CMK (cell line): ENCODE results near the gene ECHS1.

Source experiments
- DNase-seq: peaks from one replicate; pipeline ENCODE4 v3.0.0-alpha.2; 2010; ENCODE audit warnings: low read depth

ECHS1 gene

DNA sequence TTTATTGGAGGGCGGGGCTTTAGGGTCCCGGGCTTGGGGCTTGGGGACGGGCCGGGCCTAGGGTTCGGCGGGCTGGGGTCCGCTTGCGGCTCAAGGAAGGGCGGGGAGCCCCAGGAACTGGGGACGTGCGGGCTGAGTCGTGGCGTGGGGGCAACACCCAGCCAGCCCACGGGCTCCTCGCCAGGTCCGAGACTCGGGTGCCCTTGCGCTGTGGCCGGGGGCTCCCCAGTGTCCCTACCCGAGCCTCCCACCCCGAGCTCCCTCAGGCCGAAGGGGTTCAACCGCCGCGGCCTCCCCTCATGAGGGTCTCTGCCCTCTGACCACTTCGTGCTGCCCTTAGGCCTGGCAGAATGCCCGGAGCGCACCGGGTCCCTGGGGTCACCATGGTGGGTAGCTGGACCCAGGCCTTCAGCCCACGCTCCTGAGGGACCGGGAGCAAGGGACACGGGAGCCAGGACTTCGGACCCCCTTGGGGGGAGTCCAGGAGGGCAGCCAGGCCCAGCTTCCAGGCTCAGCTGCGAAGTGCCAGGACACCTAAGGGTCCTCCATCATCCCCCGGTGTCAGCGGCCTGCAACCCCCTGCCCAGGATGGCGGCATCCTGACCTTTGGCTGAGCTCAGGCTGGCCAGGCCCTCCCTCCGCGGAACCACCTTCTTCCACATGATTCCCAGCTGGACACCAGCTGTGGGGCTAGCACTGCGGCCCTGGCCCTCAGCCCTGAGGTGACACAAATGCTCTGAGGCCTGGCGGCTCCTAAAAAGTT is 14.8 kb downstream of the ECHS1 start:
- no peak for DNase-seq

DNA sequence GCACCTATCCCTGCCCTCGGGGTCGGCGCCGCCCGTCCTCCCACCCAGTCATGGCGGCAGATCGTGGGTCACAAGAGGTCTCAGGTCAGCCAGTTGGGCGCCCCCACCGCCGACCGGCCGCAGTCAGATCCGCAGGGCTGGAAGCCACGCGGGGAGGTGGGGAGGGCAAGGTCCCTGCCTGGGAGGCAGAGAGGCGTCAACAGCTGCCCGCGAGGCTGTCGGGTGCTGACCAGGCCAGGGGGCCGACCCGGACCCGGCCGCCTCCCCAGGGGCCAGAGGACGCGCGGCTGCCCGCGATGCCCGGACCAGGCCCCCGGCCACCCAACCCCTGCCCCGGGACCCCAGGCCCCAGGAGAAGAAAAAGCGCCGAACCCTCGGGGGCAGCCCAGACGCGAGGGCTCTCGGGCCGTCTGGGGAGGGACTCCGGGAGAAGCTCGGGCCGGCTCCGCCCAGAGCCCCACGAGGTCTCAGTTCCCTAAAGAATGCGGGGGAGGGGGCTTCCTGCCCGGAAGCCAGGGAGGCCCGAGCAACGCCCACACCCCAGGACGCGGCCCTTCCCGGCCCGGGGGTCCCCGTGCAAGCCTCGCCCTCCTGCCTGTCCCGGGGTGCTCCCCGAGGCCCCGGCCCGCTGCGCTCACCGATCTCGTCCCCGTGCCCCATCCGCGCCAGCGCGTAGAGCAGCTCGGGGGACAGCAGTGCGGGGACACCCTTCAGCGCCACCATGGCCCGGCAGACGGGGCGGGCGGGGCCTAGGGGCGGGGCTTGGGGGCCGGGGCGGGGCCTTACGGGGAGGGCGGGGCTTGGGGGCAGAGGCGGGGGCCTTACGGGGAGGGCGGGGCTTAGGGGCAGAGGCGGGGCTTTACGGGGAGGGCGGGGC is 15.6 kb downstream of the ECHS1 start, which contains the start of gene FUOM:
TSS of gene FUOM (minus strand) at position 735 of the 877 bp plus-strand sequence. CDS start at position 723, 12 bp downstream.
- peak; percentile 83 for DNase-seq

- DNase-seq, result no peak
Measured at GRCh38 chr10:133356549-133357284, 16.4 kb downstream of the ECHS1 start.

- no peak for DNase-seq
Measured at GRCh38 chr10:133355991-133356390, 17.2 kb downstream of the ECHS1 start.

DNA sequence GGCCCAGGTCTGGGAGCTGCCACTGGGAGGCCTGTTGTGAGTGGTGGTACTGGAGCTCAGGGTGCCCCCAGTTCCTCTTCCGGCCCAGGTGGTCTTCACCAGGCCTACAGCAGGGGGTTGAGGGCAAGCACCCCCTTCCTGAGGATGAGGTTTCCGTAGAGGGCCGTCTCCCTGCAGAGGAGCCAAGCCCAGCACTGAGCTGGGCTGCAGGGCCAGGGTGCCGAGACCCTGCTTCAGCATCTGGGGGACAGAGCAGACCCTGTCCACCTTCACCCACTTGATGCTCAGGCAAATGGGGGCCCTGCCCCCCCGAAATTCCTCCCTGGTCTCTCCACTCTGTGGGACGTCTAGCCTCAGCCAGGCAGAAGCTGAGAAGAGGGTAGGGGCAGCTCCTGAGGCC is 17.9 kb downstream of the ECHS1 start:
- no peak for DNase-seq

DNA sequence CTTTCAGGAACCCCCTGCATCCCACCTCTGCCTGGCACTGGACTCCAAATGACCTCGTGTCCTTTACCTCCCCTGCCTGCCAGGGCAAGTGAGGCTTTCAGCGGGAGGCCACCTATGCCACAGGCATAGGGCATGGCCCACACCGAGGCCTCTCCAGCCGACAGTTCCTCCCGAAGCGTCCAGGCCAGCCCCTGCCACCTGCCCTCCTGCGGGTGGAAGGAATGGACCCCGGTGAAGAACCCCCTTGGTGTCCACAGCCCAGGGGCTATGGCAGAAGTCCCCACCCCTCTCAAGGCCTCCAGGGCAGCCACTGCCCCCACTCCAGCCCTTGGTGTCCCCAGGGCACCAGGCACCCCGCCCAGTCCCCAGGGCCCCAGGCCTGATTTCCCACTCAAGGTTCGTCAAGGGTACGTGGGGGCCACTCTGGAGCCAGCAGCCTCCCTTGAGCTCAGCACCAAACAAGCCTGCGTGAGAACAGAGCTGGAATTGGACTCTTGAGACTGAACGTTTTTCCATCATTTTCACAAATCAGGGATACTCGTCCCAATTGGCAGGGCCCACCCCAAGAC is 18.4 kb downstream of the ECHS1 start:
- DNase-seq, result no peak

DNA sequence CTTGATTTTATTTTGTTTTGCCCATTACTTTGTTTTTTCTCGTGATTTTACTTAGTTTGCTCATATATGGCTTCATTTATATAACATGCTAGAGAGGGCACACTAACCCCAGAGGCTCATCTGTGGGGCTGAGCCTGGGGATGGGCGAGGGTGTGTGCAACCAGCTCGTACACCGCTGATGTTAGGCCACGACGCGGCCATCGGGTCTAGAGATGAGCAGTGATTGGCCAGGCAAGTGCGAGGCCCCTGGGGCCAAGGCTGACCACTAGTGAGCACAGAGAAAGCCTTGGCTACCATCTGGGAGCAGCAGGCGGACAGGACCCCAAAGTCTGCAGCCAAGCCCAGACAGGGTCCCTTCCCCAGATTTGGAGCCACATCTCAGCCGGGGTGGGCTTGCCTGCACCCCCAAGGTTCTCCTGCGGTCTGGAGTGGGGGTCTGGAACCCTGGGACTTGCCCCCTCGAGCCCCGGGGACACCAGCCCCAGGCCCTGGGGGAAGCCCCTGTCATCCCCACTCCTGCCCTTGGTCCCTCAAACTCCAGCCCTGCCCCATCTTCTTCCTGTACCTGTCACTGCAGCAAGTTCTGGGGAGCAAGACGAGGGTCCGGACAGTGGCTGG is 19.1 kb downstream of the ECHS1 start:
- no peak for DNase-seq

GRCh38 chr10:133353202-133353959 is 19.8 kb downstream of the ECHS1 start:
- no peak for DNase-seq

- no peak for DNase-seq
Measured at GRCh38 chr10:133351408-133352318, 21.5 kb downstream of the ECHS1 start.

DNA sequence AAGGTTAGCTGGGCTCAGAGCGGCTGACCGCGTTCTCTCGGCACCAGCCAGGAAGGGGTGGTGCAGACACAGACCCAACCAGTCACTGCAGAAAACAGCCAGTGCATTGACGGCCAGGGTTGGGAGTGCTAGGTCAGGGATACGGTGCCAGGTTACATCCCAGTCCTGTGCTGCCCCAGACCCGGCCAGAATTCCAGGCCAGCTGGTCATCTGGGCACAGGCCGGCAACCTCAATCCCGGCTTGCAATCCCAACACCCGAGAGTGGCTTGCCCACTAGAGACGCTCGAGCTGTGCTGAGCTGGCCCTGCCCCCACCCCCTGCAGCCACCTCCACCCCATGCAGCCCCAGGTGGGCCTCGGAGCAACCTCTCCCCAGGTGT is 22.2 kb downstream of the ECHS1 start:
- no peak for DNase-seq

DNA sequence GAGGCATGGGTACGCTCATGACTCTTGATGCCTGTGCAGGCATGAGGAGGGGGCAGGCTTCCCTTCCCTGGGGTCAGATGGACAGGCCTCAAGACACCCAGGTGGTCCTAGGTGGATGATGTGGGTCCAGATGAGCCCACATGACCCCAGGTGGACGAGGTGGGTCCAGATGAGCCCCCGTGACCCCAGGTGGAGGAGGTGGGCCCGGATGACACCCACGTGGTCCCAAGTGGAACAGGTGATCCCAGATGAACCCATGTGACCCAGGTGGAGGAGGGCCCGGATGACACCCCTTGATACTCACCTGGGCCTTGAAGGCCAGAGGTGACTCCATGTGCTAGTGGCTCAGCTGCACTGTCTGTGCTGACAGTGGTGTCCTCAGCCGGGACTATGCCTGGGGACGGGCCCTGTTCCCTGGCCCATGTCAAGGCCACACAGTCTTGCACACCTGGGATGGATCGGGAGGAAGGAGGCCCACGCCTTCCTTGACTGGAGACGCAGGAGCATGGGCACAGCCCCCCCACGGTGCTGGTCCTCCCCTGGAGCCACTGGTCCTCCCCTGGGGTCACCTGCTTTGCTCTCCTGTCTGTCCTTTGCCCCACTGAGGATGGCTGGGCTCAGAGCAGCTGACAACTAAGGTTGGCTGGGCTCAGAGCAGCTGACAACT is 22.7 kb downstream of the ECHS1 start:
- no peak for DNase-seq

DNA sequence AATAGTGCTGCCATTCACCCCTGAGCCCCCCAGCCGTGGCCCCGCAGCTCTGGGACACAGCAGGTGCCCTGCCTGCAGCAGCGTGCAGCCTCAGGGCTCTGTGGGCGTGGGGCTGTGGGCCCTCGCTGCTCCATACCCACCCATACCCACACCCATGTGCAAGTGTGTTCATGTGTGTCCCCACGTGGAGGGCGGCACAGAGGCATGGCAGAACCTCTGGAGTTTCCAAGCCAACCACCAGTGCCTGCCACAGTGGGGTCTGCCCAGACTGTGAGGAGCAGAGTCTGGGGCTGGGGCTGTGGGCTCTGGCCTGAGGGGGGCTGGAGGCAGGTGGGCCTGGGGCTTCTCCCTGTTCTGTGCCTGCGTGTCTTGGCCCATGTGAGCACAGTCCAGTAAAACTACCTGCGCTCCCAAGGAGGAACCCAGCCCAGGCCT is 23.6 kb downstream of the ECHS1 start:
- no peak for DNase-seq

DNA sequence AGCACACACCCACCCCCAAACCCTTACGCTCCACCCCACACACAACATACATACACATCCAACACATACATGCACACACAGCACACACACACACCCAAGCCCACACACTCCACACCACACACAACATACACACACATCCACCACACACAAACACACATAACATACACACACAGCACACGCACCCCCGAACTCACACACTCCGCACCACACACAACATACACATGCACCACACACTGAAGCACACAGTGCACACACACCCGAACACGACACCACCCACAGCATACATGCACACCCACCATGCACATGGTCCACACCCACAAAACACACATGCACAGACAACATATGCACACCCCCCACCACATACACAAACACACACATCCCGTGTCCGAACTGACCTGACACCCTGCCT is 24.0 kb downstream of the ECHS1 start:
- DNase-seq, result no peak

DNA sequence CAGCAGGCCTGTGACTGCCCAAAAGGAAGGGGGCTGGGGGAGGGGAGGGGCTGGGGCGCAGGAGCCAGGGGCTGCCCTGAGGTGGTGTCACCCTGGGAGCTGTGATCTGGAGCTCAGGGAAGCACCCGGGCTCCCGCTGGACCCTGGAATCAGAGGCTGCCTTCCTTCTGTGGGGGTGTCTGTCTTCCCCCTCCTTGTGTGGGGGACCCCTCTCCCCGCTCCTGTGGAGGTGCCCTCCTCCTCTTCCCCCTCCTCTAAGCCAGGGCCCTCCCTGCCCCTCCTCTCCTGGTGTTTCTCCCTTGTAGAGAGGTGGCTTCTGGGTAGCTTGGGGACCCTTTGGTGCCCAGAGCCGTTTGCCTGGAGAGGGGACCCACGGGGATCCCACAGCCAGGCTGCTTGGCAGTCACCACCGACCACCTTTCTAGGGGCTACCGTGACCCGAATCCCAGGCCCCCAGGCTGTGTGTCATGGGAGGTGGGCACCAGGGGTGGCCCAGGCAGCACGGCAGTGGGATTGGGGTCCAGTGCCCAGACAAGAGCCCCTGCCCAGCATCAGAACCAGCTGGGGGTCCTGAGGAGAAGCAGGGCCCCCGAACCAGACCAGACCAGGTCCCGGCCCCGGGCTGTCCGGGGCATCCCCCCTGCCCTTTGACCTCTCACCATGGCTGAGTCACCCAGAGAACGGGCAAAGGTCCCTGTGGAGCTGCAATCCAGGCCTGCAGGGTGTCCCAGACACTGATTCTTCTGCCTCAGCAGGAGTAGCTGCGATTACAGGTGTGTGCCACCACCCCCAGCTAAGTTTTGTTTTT is 25.2 kb downstream of the ECHS1 start:
- DNase-seq, result no peak

DNA sequence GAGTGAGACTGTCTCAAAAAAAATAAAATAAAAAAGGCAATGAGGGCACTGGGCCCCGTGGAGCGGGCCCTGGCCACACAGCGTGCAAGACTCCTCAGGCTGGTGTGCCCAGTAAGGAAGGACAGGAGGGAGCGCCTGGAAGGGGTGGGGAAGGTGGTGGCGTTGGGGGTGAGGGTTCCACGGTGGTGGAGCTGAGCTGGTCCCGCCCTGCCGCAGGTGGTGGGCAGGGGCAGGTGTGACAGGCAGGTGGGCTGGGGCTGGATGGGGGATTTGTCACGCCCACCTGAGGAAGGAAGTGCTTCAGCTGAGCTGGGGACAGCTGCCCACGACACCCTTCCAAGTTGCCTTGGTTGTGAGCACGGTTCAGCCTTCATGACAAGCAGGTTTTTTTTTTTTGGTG is 26.7 kb downstream of the ECHS1 start:
- DNase-seq, result no peak

GRCh38 chr10:133344236-133344635 is 28.9 kb downstream of the ECHS1 start:
- no peak for DNase-seq

DNA sequence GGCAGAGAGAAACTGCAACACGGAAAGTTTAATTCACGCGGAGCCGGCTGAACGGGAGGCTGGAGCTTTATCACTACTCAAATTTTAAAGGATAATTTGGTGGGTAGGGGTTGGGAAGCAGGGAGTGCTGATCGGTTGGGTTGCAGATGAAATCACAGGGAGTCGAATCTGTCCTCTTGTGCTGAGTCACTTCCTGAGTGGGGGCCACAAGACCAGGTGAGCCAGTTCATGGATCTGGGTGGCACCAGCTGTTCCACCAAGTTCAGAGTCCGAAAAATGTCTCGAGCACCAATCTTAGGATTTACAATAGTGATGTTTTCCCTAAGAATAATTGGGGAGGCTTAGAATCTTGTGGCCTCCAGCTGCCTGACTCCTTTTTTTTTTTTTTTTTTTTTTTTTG is 29.6 kb downstream of the ECHS1 start:
- no peak for DNase-seq

GRCh38 chr10:133342942-133343341 is 30.2 kb downstream of the ECHS1 start:
- no peak for DNase-seq
